ENCODE data around the gene PXMP2. TPM values are rescaled to one million over a fixed set of nuclear protein-coding genes. Genes with fewer than 3 reads are reported as not detected.

The PXMP2 gene
- total and polyA plus RNA-seq, 11 donors, result 23.9 to 149 (median 39.7) TPM

DNA sequence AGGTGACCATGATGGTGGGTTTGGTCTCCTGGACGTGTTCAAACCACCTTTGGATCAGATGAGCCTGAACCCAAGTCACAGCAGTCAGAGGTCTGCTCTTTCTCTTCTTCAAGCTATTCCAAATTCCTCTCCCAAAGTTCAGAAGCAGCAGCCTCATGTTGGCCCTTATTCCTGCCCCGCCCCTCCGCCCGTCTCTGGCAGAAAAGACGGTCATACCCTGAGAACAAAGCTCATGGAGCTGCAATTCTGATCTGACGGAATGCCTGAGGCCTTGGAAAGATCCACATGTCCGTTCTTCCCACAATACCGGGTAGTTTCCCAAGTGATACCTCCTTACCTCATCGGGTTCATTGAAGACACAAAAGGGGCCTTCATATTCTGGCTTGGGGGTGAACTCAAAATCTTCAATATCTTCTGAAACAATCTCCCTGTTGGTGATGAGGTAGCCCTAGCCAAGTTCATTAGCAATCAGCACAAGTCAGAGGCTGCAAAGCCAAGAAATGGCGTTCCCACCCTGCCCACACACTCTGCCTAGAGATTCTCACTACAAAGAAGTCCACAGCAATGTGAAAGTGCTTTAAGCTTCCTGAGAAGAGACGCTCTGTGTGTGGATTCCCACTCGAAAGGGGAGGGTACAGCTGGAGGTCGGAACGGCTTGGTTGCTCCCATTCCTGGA, 11.5 kb upstream of the PXMP2 start:
- Histone ChIP-seq H3K27ac (no peak overlapping the region), H3K4me1 (no peaks in the 10 kb centered on the region), H3K36me3 (peaks cover 0 to 85% (median 68%) of the 10 kb centered on the region in 9 donors), H3K9me3 (no peaks in the 10 kb centered on the region), H3K27me3 (no peaks in the 10 kb centered on the region), H3K4me3 (no peak overlapping the region)
- intact Hi-C loops (cut with DNase I), result no loop called here
- TF ChIP-seq POLR2A (IDR thresholded peaks at IDR 0.05), result no peak
- TF ChIP-seq, protein P1, sequence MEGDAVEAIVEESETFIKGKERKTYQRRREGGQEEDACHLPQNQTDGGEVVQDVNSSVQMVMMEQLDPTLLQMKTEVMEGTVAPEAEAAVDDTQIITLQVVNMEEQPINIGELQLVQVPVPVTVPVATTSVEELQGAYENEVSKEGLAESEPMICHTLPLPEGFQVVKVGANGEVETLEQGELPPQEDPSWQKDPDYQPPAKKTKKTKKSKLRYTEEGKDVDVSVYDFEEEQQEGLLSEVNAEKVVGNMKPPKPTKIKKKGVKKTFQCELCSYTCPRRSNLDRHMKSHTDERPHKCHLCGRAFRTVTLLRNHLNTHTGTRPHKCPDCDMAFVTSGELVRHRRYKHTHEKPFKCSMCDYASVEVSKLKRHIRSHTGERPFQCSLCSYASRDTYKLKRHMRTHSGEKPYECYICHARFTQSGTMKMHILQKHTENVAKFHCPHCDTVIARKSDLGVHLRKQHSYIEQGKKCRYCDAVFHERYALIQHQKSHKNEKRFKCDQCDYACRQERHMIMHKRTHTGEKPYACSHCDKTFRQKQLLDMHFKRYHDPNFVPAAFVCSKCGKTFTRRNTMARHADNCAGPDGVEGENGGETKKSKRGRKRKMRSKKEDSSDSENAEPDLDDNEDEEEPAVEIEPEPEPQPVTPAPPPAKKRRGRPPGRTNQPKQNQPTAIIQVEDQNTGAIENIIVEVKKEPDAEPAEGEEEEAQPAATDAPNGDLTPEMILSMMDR (IDR thresholded peaks at IDR 0.05), result no peak
- no peak for ATAC-seq
- 92 to 97% (median 96%) methylated on average over 14 of the region's 14 CpGs for WGBS, 4 donors
- no peak for DNase-seq

DNA sequence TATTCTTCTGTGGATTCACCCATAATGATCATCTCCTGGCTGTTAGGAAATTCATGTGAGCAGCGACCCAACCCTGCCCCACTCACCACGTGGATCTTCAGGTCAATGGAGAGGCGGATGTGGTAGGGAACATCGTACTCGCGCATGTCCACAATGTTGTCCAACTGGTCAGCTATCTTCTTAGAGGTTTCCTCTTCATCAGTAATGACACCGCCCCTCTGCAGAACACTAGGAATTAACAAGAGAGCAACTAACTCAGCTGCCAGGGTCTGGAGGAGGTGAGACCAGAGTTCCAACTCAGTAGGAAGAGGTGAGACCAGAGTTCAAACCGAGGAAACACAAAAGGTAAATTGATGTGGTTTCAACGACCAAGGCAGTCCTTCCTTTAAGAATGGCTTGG, 9.9 kb upstream of the PXMP2 start:
- intact Hi-C loops (cut with DNase I), result no loop called here
- ATAC-seq, result no peak
- Histone ChIP-seq H3K9me3 (no peaks in the 10 kb centered on the region), H3K27me3 (no peaks in the 10 kb centered on the region), H3K4me1 (no peaks in the 10 kb centered on the region), H3K27ac (no peak overlapping the region), H3K36me3 (peaks cover 0 to 70% (median 57%) of the 10 kb centered on the region in 9 donors), H3K4me3 (no peak overlapping the region)
- TF ChIP-seq POLR2A (IDR thresholded peaks at IDR 0.05), result no peak
- TF ChIP-seq, protein P1 (IDR thresholded peaks at IDR 0.05), result no peak
- no peak for DNase-seq
- WGBS, 4 donors, result 92 to 96% (median 95%) methylated on average over 9 of the region's 9 CpGs

DNA sequence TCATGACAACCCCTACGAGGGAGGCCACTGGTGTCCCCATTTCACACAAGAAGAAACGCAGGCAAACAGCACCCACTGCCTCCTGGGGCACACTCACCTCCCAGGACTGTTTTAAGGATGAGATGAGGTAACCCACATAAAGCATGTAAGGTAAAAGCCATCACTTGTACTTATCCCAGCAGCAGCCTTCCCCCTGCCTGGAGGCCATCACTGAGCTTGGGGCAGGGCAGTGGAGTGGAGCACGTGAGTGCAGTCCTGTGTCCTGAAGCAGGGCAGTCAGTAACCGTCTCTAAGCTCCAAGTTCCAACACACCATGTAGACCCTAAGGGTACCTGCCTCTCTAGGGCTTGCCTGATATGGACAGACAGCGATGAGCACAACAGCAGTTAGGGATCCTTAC, 2.0 kb upstream of the PXMP2 start:
- 69 to 82% (median 71%) methylated on average over 5 of the region's 5 CpGs for WGBS, 4 donors
- Histone ChIP-seq H3K36me3 (peaks cover 0 to 2% (median 0%) of the 10 kb centered on the region in 9 donors), H3K27ac (no peak overlapping the region), H3K27me3 (no peaks in the 10 kb centered on the region), H3K9me3 (no peaks in the 10 kb centered on the region), H3K4me1 (peaks cover 0 to 20% (median 9%) of the 10 kb centered on the region in 12 donors), H3K4me3 (no peak overlapping the region)
- intact Hi-C loops (cut with DNase I), result no loop called here
- no peak for ATAC-seq
- DNase-seq, result no peak
- TF ChIP-seq, protein P1 (IDR thresholded peaks at IDR 0.05), result no peak
- no peak for TF ChIP-seq POLR2A (IDR thresholded peaks at IDR 0.05)

DNA sequence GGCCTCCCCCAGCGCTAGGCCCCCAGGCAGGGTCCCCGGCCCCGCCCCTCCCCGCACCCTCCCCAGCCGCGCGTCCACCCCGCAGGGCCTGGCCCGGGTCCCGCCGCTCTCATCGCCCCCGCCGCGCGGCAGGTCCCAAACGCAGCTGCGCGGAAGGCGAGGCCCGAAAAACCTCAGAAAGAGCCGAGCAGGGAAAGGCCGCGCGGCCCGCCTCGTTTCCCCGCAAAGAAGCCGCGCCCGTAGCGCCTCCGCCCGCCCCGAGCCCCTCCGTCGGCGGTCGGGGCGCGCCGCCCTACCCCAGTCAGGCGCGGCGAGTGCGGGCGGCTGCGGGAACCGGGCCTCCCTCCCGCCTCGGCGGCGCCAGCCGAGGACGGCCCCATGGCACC, 569 bp upstream of the PXMP2 start:
- DNase-seq, result peak in 2 of 5 donors; percentile 32 to 43
- no peak for TF ChIP-seq POLR2A (IDR thresholded peaks at IDR 0.05)
- TF ChIP-seq, protein P1 (IDR thresholded peaks at IDR 0.05), result no peak
- peak in 2 of 4 donors; percentile 1 to 62 for ATAC-seq
- H3K36me3 ChIP-seq, result no peaks in the 10 kb centered on the region
- peak overlapping the region in 11 of 12 donors; percentile 25 to 82 (median 70) for H3K27ac ChIP-seq
- no peaks in the 10 kb centered on the region for H3K27me3 ChIP-seq
- H3K9me3 ChIP-seq, result no peaks in the 10 kb centered on the region
- intact Hi-C loops (cut with DNase I), result no loop called here
- WGBS, 4 donors, result 0 to 2% (median 1%) methylated on average over 13 to 55 of the region's 55 CpGs
- peaks cover 0 to 20% (median 9%) of the 10 kb centered on the region in 12 donors for H3K4me1 ChIP-seq
- H3K4me3 ChIP-seq, result peak overlapping the region; percentile 62 to 95 (median 76)

All from heart left ventricle (tissue), 16 donors.